Mesendoderm (in vitro differentiated cells): ENCODE data around the gene SPAG8.

Experiments used
- DNase-seq: peaks from one replicate; pipeline ENCODE4 v3.0.0; 2013
- H2AK5ac ChIP-seq: 2 replicates; pipeline ENCODE4 v1.6.1; 2013; ENCODE audit warnings: low read length, inconsistent platforms
- H2BK120ac ChIP-seq: 2 replicates; pipeline ENCODE4 v1.6.1; 2013; ENCODE audit warnings: low read depth, mild to moderate bottlenecking, low read length, moderate library complexity, mixed read lengths
- H2BK15ac ChIP-seq: replicated peaks from 2 replicates; pipeline ENCODE4 v1.6.1; 2013; ENCODE audit warnings: low read depth, mild to moderate bottlenecking, moderate library complexity
- H2BK5ac ChIP-seq: 2 replicates; pipeline ENCODE4 v1.6.1; 2013; ENCODE audit warnings: low read length, inconsistent platforms
- H3K18ac ChIP-seq: 2 replicates; pipeline ENCODE4 v1.6.1; 2013; ENCODE audit warnings: mild to moderate bottlenecking, low read length, mixed read lengths
- H3K23ac ChIP-seq: one replicate; pipeline ENCODE4 v1.6.1; 2013; ENCODE audit warnings: low read length
- H3K27ac ChIP-seq: 2 replicates; pipeline ENCODE4 v1.5.1; 2013; ENCODE audit warnings: low read depth, mild to moderate bottlenecking, inconsistent platforms, low read length, moderate library complexity
- H3K27me3 ChIP-seq: 2 replicates; pipeline ENCODE4 v1.6.1; 2013; ENCODE audit warnings: low read length, control low read depth, mild to moderate bottlenecking, inconsistent platforms; ENCODE audit not compliant: insufficient read depth, poor library complexity
- H3K36me3 ChIP-seq: 2 replicates; pipeline ENCODE4 v1.6.1; 2013; ENCODE audit warnings: low read length, inconsistent platforms; ENCODE audit not compliant: control insufficient read depth, insufficient read depth
- H3K4ac ChIP-seq: one replicate; pipeline ENCODE4 v1.6.1; 2013; ENCODE audit warnings: low read depth, mild to moderate bottlenecking, low read length, moderate library complexity
- H3K4me1 ChIP-seq: 2 replicates; pipeline ENCODE4 v1.6.1; 2013; ENCODE audit warnings: low read depth, low read length, inconsistent platforms; ENCODE audit not compliant: control insufficient read depth
- H3K4me2 ChIP-seq: 2 replicates; pipeline ENCODE4 v1.6.1; 2013; ENCODE audit warnings: low read length
- H3K4me3 ChIP-seq: 2 replicates; pipeline ENCODE4 v1.5.1; 2013; ENCODE audit warnings: mild to moderate bottlenecking, low read length
- H3K56ac ChIP-seq: one replicate; pipeline ENCODE4 v1.6.1; 2013; ENCODE audit warnings: low read length
- H3K79me1 ChIP-seq: 2 replicates; pipeline ENCODE4 v1.6.1; 2013; ENCODE audit warnings: low read length, inconsistent platforms
- H3K79me2 ChIP-seq: 2 replicates; pipeline ENCODE4 v1.6.1; 2013; ENCODE audit warnings: mild to moderate bottlenecking, low read length; ENCODE audit not compliant: control insufficient read depth, insufficient read depth
- H3K9ac ChIP-seq: 2 replicates; pipeline ENCODE4 v1.6.1; 2013; ENCODE audit warnings: low read length, inconsistent platforms
- H4K5ac ChIP-seq: one replicate; pipeline ENCODE4 v1.6.1; 2013; ENCODE audit warnings: low read length
- H4K8ac ChIP-seq: one replicate; pipeline ENCODE4 v1.6.1; 2013; ENCODE audit warnings: low read depth, mild to moderate bottlenecking, control low read depth, low read length, moderate library complexity
- WGBS: extraction: QIAGEN DNeasy Blood & Tissue Kit; methylation state at CpG from one replicate; pipeline ENCODE4 v1.1.7; 2013; ENCODE audit warnings: low lambda C conversion rate, missing lambda C conversion rate; ENCODE audit not compliant: insufficient coverage; ENCODE audit errors: extremely low coverage; 5-methylcytosine and 5-hydroxymethylcytosine counted together

Gene SPAG8

DNA sequence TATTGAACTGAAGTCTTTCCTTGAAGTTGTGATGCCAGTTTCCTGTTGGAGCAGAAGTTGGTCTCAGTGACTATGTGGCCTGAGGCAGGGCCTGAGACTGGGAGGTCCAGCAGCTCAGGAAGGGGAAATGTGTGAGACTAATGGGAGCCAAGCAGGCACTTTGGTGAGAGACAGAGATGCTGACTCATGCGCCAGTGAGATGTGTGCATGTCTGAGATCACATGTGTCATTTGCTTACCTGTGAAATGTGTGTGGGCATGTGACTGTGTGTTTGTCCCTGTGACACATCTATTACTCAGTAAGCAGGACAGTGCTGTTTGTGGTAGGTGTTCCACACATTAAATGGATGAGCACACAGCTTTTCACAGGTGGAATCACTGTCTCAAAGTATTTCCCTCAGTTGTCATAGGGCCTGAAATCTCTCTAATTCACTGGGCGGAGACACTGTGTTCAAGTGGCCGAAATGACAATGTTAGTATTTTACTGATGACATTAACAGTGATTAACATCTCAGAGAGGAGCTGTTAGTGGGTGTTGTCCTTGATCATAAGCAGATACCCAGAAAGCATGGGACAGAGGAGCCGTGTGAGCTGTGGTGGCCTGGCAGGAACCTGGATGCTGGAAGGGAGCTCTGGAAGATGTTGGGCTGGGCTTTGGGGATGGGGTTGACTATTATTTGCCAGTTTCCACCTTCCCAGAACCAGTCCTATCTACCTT is 13.2 kb downstream of the SPAG8 start:
- no peak overlapping the region for H3K9ac ChIP-seq
- no peak overlapping the region for H3K27ac ChIP-seq
- H3K79me2 ChIP-seq, result no peaks in the 10 kb centered on the region
- H3K18ac ChIP-seq, result no peak overlapping the region
- peak overlapping the region; percentile 35 for H3K56ac ChIP-seq
- H3K4me2 ChIP-seq, result no peak overlapping the region
- no peak overlapping the region for H3K4me3 ChIP-seq
- H2BK15ac ChIP-seq, result no peak overlapping the region
- peak; percentile 92 for DNase-seq
- H3K27me3 ChIP-seq, result no peaks in the 10 kb centered on the region
- no peak overlapping the region for H2BK120ac ChIP-seq
- no peak overlapping the region for H3K4ac ChIP-seq
- no peaks in the 10 kb centered on the region for H3K36me3 ChIP-seq
- peaks cover 5% of the 10 kb centered on the region for H3K79me1 ChIP-seq
- no peak overlapping the region for H2BK5ac ChIP-seq
- H2AK5ac ChIP-seq, result no peak overlapping the region
- no CpG with 5 or more reads among the region's 4 CpGs for WGBS
- H3K4me1 ChIP-seq, result peaks cover 6% of the 10 kb centered on the region
- no peak overlapping the region for H4K5ac ChIP-seq
- no peak overlapping the region for H3K23ac ChIP-seq
- no peak overlapping the region for H4K8ac ChIP-seq

DNA sequence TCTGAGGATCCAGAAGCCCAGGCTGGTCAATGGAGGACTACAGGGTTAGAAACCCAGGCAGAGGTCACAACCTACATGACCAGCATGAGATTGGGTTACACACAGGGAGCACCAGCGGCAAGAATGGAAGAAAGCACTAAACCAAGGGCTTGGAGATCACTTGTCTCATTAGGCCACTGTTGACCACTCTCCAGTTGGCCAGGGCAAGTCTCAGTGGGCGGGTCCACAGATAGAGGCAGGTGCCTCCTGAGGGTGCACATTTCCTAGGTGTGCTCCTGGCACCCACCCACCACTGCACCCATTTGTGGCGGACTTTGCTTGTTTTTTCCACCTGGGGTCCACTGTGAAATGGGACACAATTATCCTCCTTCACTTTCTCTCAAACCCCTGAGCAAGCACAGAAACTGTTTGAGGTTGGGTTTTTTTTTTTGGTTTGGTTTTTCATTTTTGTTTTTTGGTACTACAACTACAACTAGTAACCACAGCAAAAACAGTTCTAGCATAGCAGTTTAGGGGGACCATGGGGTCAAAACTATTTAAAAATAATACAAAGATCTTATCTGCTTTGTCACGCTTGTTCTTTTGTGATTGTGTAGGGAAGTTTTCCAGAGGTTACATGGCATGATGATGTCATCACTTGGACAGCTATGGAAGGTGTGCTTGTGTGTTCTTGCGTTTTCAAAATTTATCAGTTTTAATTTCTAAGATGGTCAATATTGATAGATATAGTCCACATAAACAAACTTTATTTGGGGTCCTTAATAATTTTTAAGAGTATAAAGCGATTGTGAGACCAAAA is 14.6 kb downstream of the SPAG8 start:
- H3K9ac ChIP-seq, result no peak overlapping the region
- peaks cover 6% of the 10 kb centered on the region for H3K4me1 ChIP-seq
- H2BK5ac ChIP-seq, result no peak overlapping the region
- H3K36me3 ChIP-seq, result no peaks in the 10 kb centered on the region
- H3K4me2 ChIP-seq, result no peak overlapping the region
- no CpG with 5 or more reads among the region's 6 CpGs for WGBS
- H2BK15ac ChIP-seq, result no peak overlapping the region
- H3K4me3 ChIP-seq, result no peak overlapping the region
- peaks cover 6% of the 10 kb centered on the region for H3K79me1 ChIP-seq
- H3K23ac ChIP-seq, result no peak overlapping the region
- H4K8ac ChIP-seq, result no peak overlapping the region
- peaks cover 3% of the 10 kb centered on the region for H3K79me2 ChIP-seq
- H3K27me3 ChIP-seq, result no peaks in the 10 kb centered on the region
- no peak overlapping the region for H3K56ac ChIP-seq
- no peak overlapping the region for H2BK120ac ChIP-seq
- no peak overlapping the region for H3K27ac ChIP-seq
- no peak overlapping the region for H3K4ac ChIP-seq
- DNase-seq, result no peak
- no peak overlapping the region for H3K18ac ChIP-seq
- no peak overlapping the region for H2AK5ac ChIP-seq
- H4K5ac ChIP-seq, result no peak overlapping the region

DNA sequence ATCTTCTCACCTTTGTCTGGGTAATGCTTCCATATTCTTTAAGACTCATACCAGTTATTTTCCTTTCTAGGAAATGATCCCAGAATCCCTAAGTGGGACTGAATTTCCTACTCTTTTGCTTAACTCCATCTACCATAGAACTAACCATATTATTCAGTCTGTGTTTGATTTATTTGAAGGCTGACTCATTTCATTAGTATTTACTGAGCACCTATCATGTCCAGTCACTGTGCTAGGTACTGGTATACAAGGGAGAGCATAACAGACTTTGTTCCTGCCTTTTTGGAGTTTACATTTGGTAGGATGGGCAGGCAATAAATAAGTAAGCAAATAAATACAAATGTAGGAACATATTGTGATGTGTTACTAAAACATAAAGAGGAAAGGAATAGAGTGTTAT is 16.4 kb downstream of the SPAG8 start:
- Histone ChIP-seq H2AK5ac (no peak overlapping the region), H3K79me1 (peaks cover 6% of the 10 kb centered on the region), H3K9ac (no peak overlapping the region), H3K27me3 (no peaks in the 10 kb centered on the region), H3K4me2 (no peak overlapping the region), H2BK120ac (no peak overlapping the region), H3K27ac (no peak overlapping the region), H2BK5ac (no peak overlapping the region), H3K36me3 (no peaks in the 10 kb centered on the region), H3K79me2 (peaks cover 3% of the 10 kb centered on the region), H3K18ac (no peak overlapping the region), H3K4ac (no peak overlapping the region), H3K23ac (no peak overlapping the region), H4K5ac (no peak overlapping the region), H2BK15ac (no peak overlapping the region), H4K8ac (no peak overlapping the region), H3K4me1 (peaks cover 6% of the 10 kb centered on the region), H3K4me3 (no peak overlapping the region), H3K56ac (no peak overlapping the region)
- no peak for DNase-seq

DNA sequence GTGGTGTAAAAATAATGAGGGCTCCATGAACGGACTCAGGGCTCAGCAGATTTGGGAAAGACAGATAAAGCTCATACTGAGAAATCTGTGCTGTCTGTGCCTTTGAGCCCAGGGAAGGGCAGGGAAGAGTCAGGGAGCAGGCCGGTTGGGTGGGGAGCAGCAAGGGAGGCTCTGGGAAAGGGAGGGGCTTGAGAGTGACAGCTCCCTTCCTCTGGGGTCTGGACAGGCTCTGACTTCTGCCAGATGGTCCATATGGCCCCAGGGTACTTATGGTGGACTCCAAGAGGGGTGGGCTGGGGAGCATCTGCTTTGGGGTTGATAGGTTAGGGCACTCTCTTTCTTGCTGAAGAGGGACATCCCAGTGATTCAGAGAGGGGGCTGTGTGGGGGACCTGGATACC is 18.6 kb downstream of the SPAG8 start:
- no peak for DNase-seq
- Histone ChIP-seq H4K5ac (no peak overlapping the region), H3K36me3 (no peaks in the 10 kb centered on the region), H3K4me2 (no peak overlapping the region), H2BK5ac (no peak overlapping the region), H3K79me2 (peaks cover 3% of the 10 kb centered on the region), H3K18ac (no peak overlapping the region), H3K9ac (no peak overlapping the region), H3K23ac (no peak overlapping the region), H3K79me1 (peaks cover 5% of the 10 kb centered on the region), H3K56ac (peak overlapping the region; percentile 49), H2AK5ac (no peak overlapping the region), H2BK15ac (no peak overlapping the region), H3K4me1 (peaks cover 6% of the 10 kb centered on the region), H3K4ac (no peak overlapping the region), H4K8ac (no peak overlapping the region), H2BK120ac (no peak overlapping the region), H3K4me3 (no peak overlapping the region), H3K27ac (no peak overlapping the region), H3K27me3 (no peaks in the 10 kb centered on the region)
- no CpG with 5 or more reads among the region's 2 CpGs for WGBS

DNA sequence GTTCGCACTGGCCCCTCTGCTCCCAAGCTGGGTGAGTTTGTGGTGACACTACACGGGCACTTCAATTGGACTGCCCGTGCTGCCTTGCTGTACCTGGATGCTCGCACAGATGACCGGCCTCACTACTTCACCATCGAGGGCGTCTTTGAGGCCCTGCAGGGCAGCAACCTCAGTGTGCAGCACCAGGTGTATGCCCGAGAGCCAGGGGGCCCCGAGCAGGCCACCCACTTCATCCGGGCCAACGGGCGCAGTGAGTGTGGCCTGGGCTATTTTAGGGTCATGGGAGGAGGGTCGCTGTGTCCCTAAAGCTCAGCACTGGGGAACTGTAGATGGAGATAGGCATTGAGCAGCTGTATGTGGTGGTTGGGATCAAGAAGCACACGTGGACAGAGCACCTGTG is 19.2 kb downstream of the SPAG8 start:
- H3K9ac ChIP-seq, result peak overlapping the region; percentile 21
- no peak overlapping the region for H2BK120ac ChIP-seq
- no peak overlapping the region for H2BK15ac ChIP-seq
- no peak overlapping the region for H4K8ac ChIP-seq
- H3K23ac ChIP-seq, result no peak overlapping the region
- H3K79me2 ChIP-seq, result peaks cover 3% of the 10 kb centered on the region
- H3K4me1 ChIP-seq, result peaks cover 6% of the 10 kb centered on the region
- WGBS, result no CpG with 5 or more reads among the region's 14 CpGs
- H3K4me3 ChIP-seq, result no peak overlapping the region
- DNase-seq, result no peak
- no peak overlapping the region for H2AK5ac ChIP-seq
- no peaks in the 10 kb centered on the region for H3K27me3 ChIP-seq
- H3K79me1 ChIP-seq, result peaks cover 5% of the 10 kb centered on the region
- H3K27ac ChIP-seq, result no peak overlapping the region
- no peak overlapping the region for H3K18ac ChIP-seq
- H3K56ac ChIP-seq, result peak overlapping the region; percentile 67
- no peak overlapping the region for H3K4me2 ChIP-seq
- no peak overlapping the region for H2BK5ac ChIP-seq
- H3K4ac ChIP-seq, result no peak overlapping the region
- no peaks in the 10 kb centered on the region for H3K36me3 ChIP-seq
- H4K5ac ChIP-seq, result no peak overlapping the region
